ENCODE results near the gene THOC6.
"Not testable (repeated sequence)": the region's sequence is repeated elsewhere in the genome, so short reads cannot be mapped to it uniquely, and the experiment has no call there.

DNA sequence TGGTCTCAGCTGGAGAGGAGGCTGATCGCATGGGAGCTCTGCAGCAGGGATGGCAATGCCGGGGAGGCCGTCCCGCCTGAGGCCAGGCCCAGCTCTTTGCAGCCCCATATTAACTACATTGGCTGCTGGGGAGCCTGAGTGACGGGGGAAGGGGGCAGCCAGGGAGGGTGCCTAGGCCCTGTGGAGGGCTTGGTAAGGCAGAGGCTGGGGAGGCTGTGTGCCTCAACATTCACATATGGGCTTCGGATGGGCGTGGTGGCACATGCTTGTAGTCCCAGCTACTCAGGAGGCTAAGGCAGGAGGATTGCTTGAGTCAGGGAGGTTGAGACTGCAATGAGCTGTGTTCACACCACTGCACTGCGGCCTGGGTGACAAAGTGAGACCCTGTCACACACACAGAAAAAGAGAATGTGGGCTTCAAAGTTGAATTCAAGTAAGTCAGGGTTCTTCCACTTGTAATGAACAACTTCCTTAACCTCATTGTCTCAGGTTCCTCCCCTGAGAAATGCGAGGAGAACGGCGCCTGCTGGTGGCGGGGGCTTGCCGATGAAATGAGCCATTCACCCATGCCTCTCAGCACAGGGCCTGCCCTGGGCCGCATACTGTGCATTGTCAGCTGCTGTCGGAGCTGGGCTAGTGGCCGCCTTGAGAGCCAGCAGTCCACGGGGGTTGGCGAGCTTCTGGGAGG is 48.9 kb downstream of the THOC6 start:
- TF ChIP-seq, protein P1, sequence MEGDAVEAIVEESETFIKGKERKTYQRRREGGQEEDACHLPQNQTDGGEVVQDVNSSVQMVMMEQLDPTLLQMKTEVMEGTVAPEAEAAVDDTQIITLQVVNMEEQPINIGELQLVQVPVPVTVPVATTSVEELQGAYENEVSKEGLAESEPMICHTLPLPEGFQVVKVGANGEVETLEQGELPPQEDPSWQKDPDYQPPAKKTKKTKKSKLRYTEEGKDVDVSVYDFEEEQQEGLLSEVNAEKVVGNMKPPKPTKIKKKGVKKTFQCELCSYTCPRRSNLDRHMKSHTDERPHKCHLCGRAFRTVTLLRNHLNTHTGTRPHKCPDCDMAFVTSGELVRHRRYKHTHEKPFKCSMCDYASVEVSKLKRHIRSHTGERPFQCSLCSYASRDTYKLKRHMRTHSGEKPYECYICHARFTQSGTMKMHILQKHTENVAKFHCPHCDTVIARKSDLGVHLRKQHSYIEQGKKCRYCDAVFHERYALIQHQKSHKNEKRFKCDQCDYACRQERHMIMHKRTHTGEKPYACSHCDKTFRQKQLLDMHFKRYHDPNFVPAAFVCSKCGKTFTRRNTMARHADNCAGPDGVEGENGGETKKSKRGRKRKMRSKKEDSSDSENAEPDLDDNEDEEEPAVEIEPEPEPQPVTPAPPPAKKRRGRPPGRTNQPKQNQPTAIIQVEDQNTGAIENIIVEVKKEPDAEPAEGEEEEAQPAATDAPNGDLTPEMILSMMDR (IDR thresholded peaks at IDR 0.05; ENCODE audit: low read length): not testable (repeated sequence)
- not testable (repeated sequence) for TF ChIP-seq EZH2 (IDR thresholded peaks at IDR 0.05; ENCODE audit: borderline replicate concordance, low read length)

Data from OCI-LY1 (cell line).